Measurements from ENCODE around the gene SULT2A1.

DNA sequence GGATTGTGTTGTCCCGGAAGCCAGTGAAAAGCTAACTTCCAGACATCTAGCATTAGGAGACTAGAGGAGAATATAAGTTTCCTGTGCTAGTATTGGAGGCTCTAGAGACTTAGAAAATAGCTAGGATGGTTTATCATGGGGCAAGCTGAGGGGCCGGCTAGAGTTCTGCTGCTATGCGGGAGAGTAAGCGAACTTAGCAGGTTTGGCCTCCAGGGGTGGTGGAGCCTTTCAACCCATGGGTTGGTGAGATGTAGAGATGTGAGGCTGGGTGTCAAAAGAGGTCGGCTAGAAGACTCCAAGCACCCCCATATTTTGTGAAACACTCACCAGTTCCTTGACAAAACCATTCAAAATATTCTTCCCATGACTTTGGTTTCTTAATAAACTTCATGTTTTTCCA lies 4.4 kb downstream of the SULT2A1 start:
- TF ChIP-seq POLR2A (IDR thresholded peaks at IDR 0.05) (no peak), CTCF (IDR thresholded peaks at IDR 0.05) (no peak), POLR2AphosphoS5 (IDR thresholded peaks at IDR 0.05) (no peak)
